Muscle layer of colon (tissue), 2 donors: ENCODE measurements around the gene ARFGEF2.
"Not testable (repeated sequence)": the region's sequence is repeated elsewhere in the genome, so short reads cannot be mapped to it uniquely, and the experiment has no call there.

Experiments
- H3K27ac ChIP-seq: one replicate; pipeline ENCODE4 v1.7.0; 2013; ENCODE audit warnings: low read depth, mild to moderate bottlenecking, low read length, moderate library complexity
- H3K27me3 ChIP-seq, 2 donors: one replicate each; pipeline ENCODE4 v1.7.0; 2013; ENCODE audit warnings: low read length in 2 of 2, mild to moderate bottlenecking in 2 of 2; ENCODE audit not compliant: insufficient read depth in 2 of 2, control insufficient read depth in 1 of 2
- H3K36me3 ChIP-seq: one replicate; pipeline ENCODE4 v1.7.0; 2013; ENCODE audit warnings: mild to moderate bottlenecking, low read length; ENCODE audit not compliant: insufficient read depth
- H3K4me1 ChIP-seq: one replicate; pipeline ENCODE4 v1.7.0; 2013; ENCODE audit warnings: mild to moderate bottlenecking, low read length; ENCODE audit not compliant: insufficient read depth
- H3K4me3 ChIP-seq, 2 donors: one replicate each; pipeline ENCODE4 v1.7.0; 2013; ENCODE audit warnings: low read length in 2 of 2, low read depth in 1 of 2, mild to moderate bottlenecking in 1 of 2, moderate library complexity in 1 of 2
- H3K9ac ChIP-seq: one replicate; pipeline ENCODE4 v1.7.0; 2013; ENCODE audit warnings: low read length
- H3K9me3 ChIP-seq: one replicate; pipeline ENCODE4 v1.7.0; 2013; ENCODE audit warnings: mild to moderate bottlenecking, low read length
- donor health status: abdominal sarcoma.
- donor health status: Adenocarcinoma of cecum.

The ARFGEF2 gene

DNA sequence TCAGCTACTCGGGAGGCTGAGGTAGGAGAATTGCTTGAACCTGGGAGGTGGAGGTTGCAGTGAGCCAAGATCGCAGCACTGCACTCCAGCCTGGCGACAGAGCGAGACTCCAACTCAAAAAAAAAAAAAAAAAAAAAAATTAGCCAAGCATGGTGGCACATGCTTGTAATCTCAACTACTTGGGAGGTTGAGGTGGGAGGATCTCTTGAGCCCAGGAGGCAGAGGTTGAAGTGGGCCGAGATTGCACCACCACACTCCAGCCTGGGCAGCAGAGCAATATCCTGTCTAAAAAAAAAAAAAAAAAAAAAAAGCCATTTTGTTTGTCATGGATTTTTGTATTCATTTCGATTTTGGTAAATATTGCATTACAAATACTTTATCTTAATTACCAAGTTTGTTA, 33.0 kb upstream of the ARFGEF2 start:
- H3K27me3 ChIP-seq, H3K36me3 ChIP-seq, H3K9ac ChIP-seq, H3K27ac ChIP-seq, H3K4me3 ChIP-seq, H3K9me3 ChIP-seq, H3K4me1 ChIP-seq: not testable (repeated sequence)

GRCh38 chr20:48889140-48889790, 32.2 kb upstream of the ARFGEF2 start:
- no peak overlapping the region for H3K4me3 ChIP-seq
- no peak overlapping the region for H3K27ac ChIP-seq
- no peaks in the 10 kb centered on the region for H3K4me1 ChIP-seq
- no peak overlapping the region for H3K9ac ChIP-seq
- no peaks in the 10 kb centered on the region for H3K27me3 ChIP-seq
- no peaks in the 10 kb centered on the region for H3K9me3 ChIP-seq
- H3K36me3 ChIP-seq: no peaks in the 10 kb centered on the region

GRCh38 chr20:48891235-48892048, 30.1 kb upstream of the ARFGEF2 start:
- H3K27ac ChIP-seq: no peak overlapping the region
- H3K36me3 ChIP-seq: no peaks in the 10 kb centered on the region
- no peak overlapping the region for H3K9ac ChIP-seq
- no peaks in the 10 kb centered on the region for H3K27me3 ChIP-seq
- no peaks in the 10 kb centered on the region for H3K4me1 ChIP-seq
- no peak overlapping the region for H3K4me3 ChIP-seq
- no peaks in the 10 kb centered on the region for H3K9me3 ChIP-seq

DNA sequence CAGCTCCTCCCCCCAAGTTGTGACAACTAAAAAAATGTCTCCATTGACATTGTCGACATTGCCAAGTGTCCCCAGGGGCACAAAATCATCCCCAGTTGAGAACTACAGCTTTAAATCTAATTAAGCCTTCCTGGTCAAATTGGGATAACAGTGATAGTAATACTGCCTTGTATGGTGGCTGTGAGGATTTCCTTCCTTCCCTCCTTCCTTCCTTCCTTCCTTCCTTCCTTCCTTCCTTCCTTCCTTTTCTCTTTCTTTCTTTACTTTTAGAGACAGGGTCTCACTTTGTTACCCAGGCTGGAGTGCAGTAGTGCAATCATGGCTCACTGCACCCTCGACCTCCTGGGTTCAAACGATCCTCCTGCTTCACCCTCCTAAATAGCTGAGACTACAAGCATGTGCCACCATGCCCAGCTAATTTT, 29.5 kb upstream of the ARFGEF2 start:
- no peaks in the 10 kb centered on the region for H3K4me1 ChIP-seq
- H3K27me3 ChIP-seq: no peaks in the 10 kb centered on the region
- H3K27ac ChIP-seq: no peak overlapping the region
- H3K36me3 ChIP-seq: no peaks in the 10 kb centered on the region
- H3K9me3 ChIP-seq: no peaks in the 10 kb centered on the region
- no peak overlapping the region for H3K9ac ChIP-seq
- H3K4me3 ChIP-seq: no peak overlapping the region

DNA sequence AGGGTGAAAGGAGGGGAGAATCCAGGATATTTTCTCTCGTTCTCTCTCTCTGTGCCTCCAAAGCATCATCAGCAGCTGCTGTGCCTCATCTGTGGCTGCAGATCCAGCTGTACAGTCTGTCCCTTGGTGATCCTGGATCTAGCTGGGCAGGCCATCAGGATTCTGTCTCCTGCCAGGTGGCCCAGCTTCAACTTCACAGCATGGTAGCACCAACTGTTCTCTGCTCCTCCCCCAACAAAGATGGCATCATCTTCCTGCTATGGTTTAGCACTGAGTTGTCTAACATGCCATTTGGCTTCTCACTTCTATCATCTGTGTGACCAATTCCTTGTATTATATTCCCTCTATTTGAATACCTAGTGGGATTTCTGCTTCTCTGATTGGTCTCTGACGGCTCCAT, 28.6 kb upstream of the ARFGEF2 start:
- Histone ChIP-seq H3K4me3 (no peak overlapping the region), H3K4me1 (no peaks in the 10 kb centered on the region), H3K9me3 (no peaks in the 10 kb centered on the region), H3K27ac (no peak overlapping the region), H3K9ac (no peak overlapping the region), H3K27me3 (no peaks in the 10 kb centered on the region), H3K36me3 (no peaks in the 10 kb centered on the region)

DNA sequence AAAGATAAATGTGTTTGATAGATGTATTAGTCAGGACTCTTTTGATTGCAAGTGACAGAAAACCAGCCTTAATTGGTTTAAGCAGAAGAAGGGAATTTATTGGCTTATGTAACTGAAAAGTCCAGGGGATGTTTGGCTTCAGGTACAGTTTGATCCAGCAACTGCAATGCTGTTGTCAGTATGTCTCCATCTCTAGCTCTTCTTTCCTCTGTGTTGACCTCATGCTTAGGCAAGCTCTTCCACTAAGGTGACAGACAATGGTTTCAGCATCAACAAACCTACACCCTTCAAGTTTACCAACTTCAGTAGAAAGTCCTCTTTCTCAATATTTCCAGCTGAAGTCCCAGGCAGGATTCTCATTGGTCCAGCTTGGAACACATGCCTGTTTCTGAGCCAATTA, 28.1 kb upstream of the ARFGEF2 start:
- H3K9ac ChIP-seq: no peak overlapping the region
- no peaks in the 10 kb centered on the region for H3K36me3 ChIP-seq
- no peaks in the 10 kb centered on the region for H3K4me1 ChIP-seq
- no peak overlapping the region for H3K4me3 ChIP-seq
- H3K27me3 ChIP-seq: no peaks in the 10 kb centered on the region
- no peak overlapping the region for H3K27ac ChIP-seq
- H3K9me3 ChIP-seq: no peaks in the 10 kb centered on the region

GRCh38 chr20:48897305-48898010, 24.1 kb upstream of the ARFGEF2 start:
- no peak overlapping the region for H3K9ac ChIP-seq
- no peaks in the 10 kb centered on the region for H3K36me3 ChIP-seq
- no peaks in the 10 kb centered on the region for H3K27me3 ChIP-seq
- no peaks in the 10 kb centered on the region for H3K4me1 ChIP-seq
- H3K4me3 ChIP-seq: no peak overlapping the region
- no peak overlapping the region for H3K27ac ChIP-seq
- no peaks in the 10 kb centered on the region for H3K9me3 ChIP-seq

DNA sequence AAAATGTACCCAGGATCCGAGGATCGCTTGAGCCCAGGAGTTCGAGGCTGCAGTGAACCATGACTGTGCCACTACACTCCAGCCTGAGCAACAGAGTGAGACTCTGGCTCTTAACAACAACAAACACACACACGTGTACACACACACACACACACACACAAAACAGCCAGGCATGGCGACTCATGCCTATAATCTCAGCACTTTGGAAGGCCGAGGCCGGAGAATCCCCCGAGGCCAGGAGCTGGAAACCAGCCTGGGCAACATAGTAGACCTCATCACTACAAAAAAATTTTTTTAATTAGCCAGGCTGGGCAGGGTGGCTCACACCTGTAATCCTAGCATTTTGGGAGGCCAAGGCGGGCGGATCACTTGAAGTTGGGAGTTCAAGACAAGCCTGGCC, 23.3 kb upstream of the ARFGEF2 start:
- Histone ChIP-seq H3K36me3 (no peaks in the 10 kb centered on the region), H3K27me3 (no peaks in the 10 kb centered on the region), H3K9ac (no peak overlapping the region), H3K4me3 (no peak overlapping the region), H3K27ac (no peak overlapping the region), H3K4me1 (no peaks in the 10 kb centered on the region), H3K9me3 (no peaks in the 10 kb centered on the region)

GRCh38 chr20:48898896-48899530, 22.5 kb upstream of the ARFGEF2 start:
- no peak overlapping the region for H3K4me3 ChIP-seq
- no peaks in the 10 kb centered on the region for H3K4me1 ChIP-seq
- no peaks in the 10 kb centered on the region for H3K27me3 ChIP-seq

DNA sequence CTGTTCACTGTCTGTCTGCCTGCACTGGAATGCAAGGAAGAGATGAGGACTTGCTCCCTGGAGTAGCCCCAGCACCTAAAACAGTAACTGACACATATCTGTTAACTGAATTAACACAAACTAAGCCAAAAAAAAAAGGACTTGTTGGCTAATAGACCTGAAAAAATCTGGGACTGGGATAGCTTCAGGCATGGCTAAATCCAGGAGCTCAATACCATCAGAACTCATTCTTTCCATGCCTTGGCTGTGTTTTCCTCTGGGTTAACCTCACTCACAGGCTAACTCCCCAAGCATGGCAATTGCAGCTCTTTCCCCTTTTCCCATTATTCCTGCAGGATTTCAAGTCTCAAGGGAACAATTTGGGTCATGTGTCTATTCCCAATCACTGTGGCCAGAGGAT, 21.6 kb upstream of the ARFGEF2 start:
- Histone ChIP-seq H3K4me1 (peaks cover 4% of the 10 kb centered on the region), H3K9me3 (no peaks in the 10 kb centered on the region), H3K4me3 (no peak overlapping the region), H3K27me3 (no peaks in the 10 kb centered on the region), H3K36me3 (no peaks in the 10 kb centered on the region), H3K27ac (no peak overlapping the region), H3K9ac (no peak overlapping the region)

More at GRCh38 chr20:48898896-48899530, 22.5 kb upstream of the ARFGEF2 start:
- Histone ChIP-seq H3K36me3 (no peaks in the 10 kb centered on the region), H3K27ac (no peak overlapping the region), H3K9ac (no peak overlapping the region), H3K9me3 (no peaks in the 10 kb centered on the region)

GRCh38 chr20:48901326-48901725, 20.2 kb upstream of the ARFGEF2 start:
- Histone ChIP-seq H3K4me3 (no peak overlapping the region), H3K9me3 (no peaks in the 10 kb centered on the region), H3K27ac (no peak overlapping the region), H3K4me1 (peaks cover 6% of the 10 kb centered on the region), H3K27me3 (no peaks in the 10 kb centered on the region), H3K9ac (no peak overlapping the region), H3K36me3 (no peaks in the 10 kb centered on the region)
